ENCODE measurements around the gene PEAR1.

GRCh38 chr1:156936191-156936590 lies 42.7 kb downstream of the PEAR1 start:
- TF ChIP-seq POLR2AphosphoS5 (IDR thresholded peaks at IDR 0.05; ENCODE audit: borderline replicate concordance, low read depth, low read length) (no peak), EZH2 (IDR thresholded peaks at IDR 0.05) (no peak)
